K562 (cell line): ENCODE results near the gene GAMT. TPM values are rescaled to one million over a fixed set of nuclear protein-coding genes. Genes with fewer than 3 reads are reported as not detected.
A peak's percentile ranks its signal among the peaks of the same experiment; 100 is the strongest.

Experiments used
- ARID3B ChIP-seq: fragments of 250-450 bp; sonication (Bioruptor Pico); IDR thresholded peaks from 2 replicates; pipeline ENCODE4 v1.4.0; 2020; ENCODE audit warnings: borderline replicate concordance
- BDP1 ChIP-seq: IDR thresholded peaks from 3 replicates; pipeline ENCODE4 v1.6.1; 2011; ENCODE audit not compliant: insufficient read length, insufficient read depth
- CHAMP1 ChIP-seq: fragments of 450-650 bp; IDR thresholded peaks from 2 replicates; pipeline ENCODE4 v1.6.1; 2016; ENCODE audit warnings: mild to moderate bottlenecking
- CREB5 ChIP-seq: fragments of 250-450 bp; sonication (Bioruptor Pico); IDR thresholded peaks from 2 replicates; pipeline ENCODE4 v1.5.0; 2020; ENCODE audit warnings: mild to moderate bottlenecking
- E2F3 ChIP-seq: fragments of 250-450 bp; sonication (Bioruptor Pico); IDR thresholded peaks from 2 replicates; pipeline ENCODE4 v1.4.0; 2020; ENCODE audit warnings: mild to moderate bottlenecking
- HOMEZ ChIP-seq: fragments of 250-450 bp; sonication (Bioruptor Pico); IDR thresholded peaks from 2 replicates; pipeline ENCODE4 v1.4.0; 2020; ENCODE audit warnings: mild to moderate bottlenecking, moderate library complexity
- JUNB ChIP-seq: fragments of 450-650 bp; formaldehyde crosslinking; conservative IDR thresholded peaks from 2 replicates; pipeline ENCODE4 v1.4.0; 2020; ENCODE audit warnings: mild to moderate bottlenecking
- KLF1 ChIP-seq: fragments of 450-650 bp; IDR thresholded peaks from 2 replicates; pipeline ENCODE4 v1.6.1; 2016; ENCODE audit warnings: missing genetic modification characterization, missing compliant biosample characterization
- MAFK ChIP-seq: IDR thresholded peaks from 2 replicates; pipeline ENCODE4 v1.6.1; 2011; ENCODE audit warnings: low read length, improper control_type of control experiment
- NELFE ChIP-seq: IDR thresholded peaks from 2 replicates; pipeline ENCODE4 v1.6.1; 2011; ENCODE audit warnings: mild to moderate bottlenecking; ENCODE audit not compliant: insufficient read depth, insufficient read length
- RBM22 ChIP-seq: fragments of 200-400 bp; formaldehyde crosslinking; IDR thresholded peaks from 2 replicates; pipeline ENCODE4 v1.6.1; 2018; ENCODE audit warnings: low read length, low read depth; ENCODE audit not compliant: poor library complexity, severe bottlenecking
- RBM34 ChIP-seq: fragments of 200-400 bp; formaldehyde crosslinking; IDR thresholded peaks from 2 replicates; pipeline ENCODE4 v1.6.1; 2018; ENCODE audit warnings: low read length, borderline replicate concordance; ENCODE audit not compliant: insufficient read depth
- RCOR1 ChIP-seq, 2 experiments: IDR thresholded peaks; 2 replicates each; pipeline ENCODE4 v1.6.1; 2012; ENCODE audit warnings: low read depth in 2 of 2, low read length in 2 of 2, borderline replicate concordance in 1 of 2, improper control_type of control experiment in 1 of 2
- RHOXF2B ChIP-seq: fragments of 250-450 bp; sonication (Bioruptor Pico); conservative IDR thresholded peaks from 2 replicates; pipeline ENCODE4 v1.5.1; 2021
- ZBTB5 ChIP-seq: fragments of 450-650 bp; IDR thresholded peaks from 2 replicates; pipeline ENCODE4 v1.6.1; 2017; ENCODE audit warnings: antibody characterized with exemption
- ZNF224 ChIP-seq: sonication (generic); formaldehyde crosslinking; IDR thresholded peaks from 2 replicates; pipeline ENCODE4 v1.8.0; 2022; ENCODE audit warnings: mild to moderate bottlenecking, missing genetic modification reagents
- polyA plus RNA-seq, 8 experiments: library from polyadenylated mRNA; depleted of rRNA in 4 of 8; stranded (reverse) in 5 of 8; unstranded in 3 of 8; fragments of >200 nt; fragmentation: Nextera tagmentation in 2 of 8; fragmentation: Illumina TruSeq in 1 of 8; extraction: Ambion mirVana in 2 of 8; extraction: Trizol in 1 of 8; gene quantifications; 2 replicates each; pipeline versions ENCODE4 v1.2.1 to v1.2.3, GENCODE V29; 2011 to 2014; ENCODE audit warnings: inconsistent platforms in 1 of 8, missing spikeins in 1 of 8
- total RNA-seq, 7 experiments: library from RNA; depleted of rRNA in 6 of 7; stranded (reverse); fragments of >200 nt in 6 of 7; fragmentation: Illumina TruSeq in 2 of 7; extraction: Trizol in 2 of 7; gene quantifications; 2 replicates each; pipeline versions ENCODE4 v1.2.1 to v1.2.3, GENCODE V29; 2011 to 2021; ENCODE audit warnings: low replicate concordance in 1 of 7

GAMT gene
- total and polyA plus RNA-seq, 9 of the 15 experiments (the other 6 are each of a cell fraction or from before 2014, with no cell fraction given) = 1.3 to 35.3 (median 27.2) TPM

- TF ChIP-seq KLF1 (tag) (no peak), JUNB (CRISPR knock-in tag) (no peak), ZNF224 (no peak), E2F3 (CRISPR knock-in tag) (peak; percentile 93), RCOR1 (IDR thresholded peaks at IDR 0.05; ENCODE audit: borderline replicate concordance in 1 of 2, low read depth in 2 of 2, low read length in 2 of 2) (peak in 1 of 2 experiments; percentile 78; a peak in 2 of 4 replicates), CREB5 (CRISPR knock-in tag) (no peak), CHAMP1 (no peak; the same call in 1 of the 2 replicates), MAFK (no peak), HOMEZ (CRISPR knock-in tag) (no peak), RBM34 (no peak), ZBTB5 (peak; percentile 82; the same call in 1 of the 2 replicates), ARID3B (CRISPR knock-in tag) (no peak), BDP1 (no peak), RBM22 (peak; percentile 93), NELFE (peak; percentile 29), RHOXF2B (CRISPR knock-in tag) (no peak)
Observed at GRCh38 chr19:1438035-1438932, 36.9 kb upstream of the GAMT start, which contains the start of gene RPS15 (continued).
